HEK293T (cell line): ENCODE data around the gene CSNK1E.

Experiments used
- CTCF ChIA-PET: fragments of 350-600 bp; formaldehyde crosslinking; extraction: SDS; loops from one replicate; lab custom pipeline; 2021; ENCODE audit warnings: antibody characterized with exemption, inconsistent platforms; lab: Yijun Ruan, JAX
- POLR2A ChIA-PET: fragments of 350-600 bp; formaldehyde crosslinking; extraction: SDS; loops from one replicate; lab custom pipeline; 2020; ENCODE audit warnings: antibody characterized with exemption, inconsistent platforms; lab: Yijun Ruan, JAX
- DNase-seq: peaks from one replicate; pipeline ENCODE4 v3.0.0; 2012; ENCODE audit warnings: mixed read lengths; ENCODE audit errors: extremely low spot score
- ARNT ChIP-seq: fragments of 450-650 bp; IDR thresholded peaks from 2 replicates; pipeline ENCODE4 v1.6.1; 2017; ENCODE audit warnings: mild to moderate bottlenecking
- BHLHE40 ChIP-seq: fragments of 450-650 bp; IDR thresholded peaks from 2 replicates; pipeline ENCODE4 v1.6.1; 2016; ENCODE audit warnings: mild to moderate bottlenecking, moderate library complexity, borderline replicate concordance
- CTBP1 ChIP-seq: fragments of 450-650 bp; IDR thresholded peaks from 2 replicates; pipeline ENCODE4 v1.6.1; 2016; ENCODE audit warnings: borderline replicate concordance
- ELF4 ChIP-seq: fragments of 450-650 bp; IDR thresholded peaks from 2 replicates; pipeline ENCODE4 v1.6.1; 2017; ENCODE audit warnings: antibody characterized with exemption
- FOXA1 ChIP-seq: fragments of 450-650 bp; IDR thresholded peaks from 2 replicates; pipeline ENCODE4 v1.6.1; 2016; ENCODE audit warnings: mild to moderate bottlenecking
- FOXK2 ChIP-seq: fragments of 450-650 bp; IDR thresholded peaks from 2 replicates; pipeline ENCODE4 v1.6.1; 2016; ENCODE audit warnings: mild to moderate bottlenecking
- FOXM1 ChIP-seq: fragments of 450-650 bp; IDR thresholded peaks from 2 replicates; pipeline ENCODE4 v1.6.1; 2017; ENCODE audit warnings: mild to moderate bottlenecking, borderline replicate concordance
- HDGF ChIP-seq: fragments of 450-650 bp; IDR thresholded peaks from 2 replicates; pipeline ENCODE4 v1.6.1; 2017; ENCODE audit warnings: antibody characterized with exemption, borderline replicate concordance
- L3MBTL2 ChIP-seq: fragments of 450-650 bp; conservative IDR thresholded peaks from 2 replicates; pipeline ENCODE4 v1.6.1; 2016; ENCODE audit warnings: mild to moderate bottlenecking
- LEF1 ChIP-seq: fragments of 450-650 bp; IDR thresholded peaks from 2 replicates; pipeline ENCODE4 v1.6.1; 2017; ENCODE audit warnings: mild to moderate bottlenecking, borderline replicate concordance
- NFRKB ChIP-seq: fragments of 450-650 bp; IDR thresholded peaks from 2 replicates; pipeline ENCODE4 v1.6.1; 2016; ENCODE audit warnings: mild to moderate bottlenecking, moderate library complexity
- SP1 ChIP-seq: fragments of 450-650 bp; IDR thresholded peaks from 2 replicates; pipeline ENCODE4 v1.6.1; 2017
- SUZ12 ChIP-seq: fragments of 450-650 bp; IDR thresholded peaks from 2 replicates; pipeline ENCODE4 v1.6.1; 2016; ENCODE audit warnings: mild to moderate bottlenecking
- TARDBP ChIP-seq: fragments of 450-650 bp; IDR thresholded peaks from 2 replicates; pipeline ENCODE4 v1.6.1; 2016
- ZNF384 ChIP-seq: fragments of 450-650 bp; IDR thresholded peaks from 2 replicates; pipeline ENCODE4 v1.6.1; 2016
- TF ChIP-seq, protein P1 (sequence below): fragments of 450-650 bp; IDR thresholded peaks from 2 replicates; pipeline ENCODE4 v1.6.1; 2016

Gene CSNK1E

DNA sequence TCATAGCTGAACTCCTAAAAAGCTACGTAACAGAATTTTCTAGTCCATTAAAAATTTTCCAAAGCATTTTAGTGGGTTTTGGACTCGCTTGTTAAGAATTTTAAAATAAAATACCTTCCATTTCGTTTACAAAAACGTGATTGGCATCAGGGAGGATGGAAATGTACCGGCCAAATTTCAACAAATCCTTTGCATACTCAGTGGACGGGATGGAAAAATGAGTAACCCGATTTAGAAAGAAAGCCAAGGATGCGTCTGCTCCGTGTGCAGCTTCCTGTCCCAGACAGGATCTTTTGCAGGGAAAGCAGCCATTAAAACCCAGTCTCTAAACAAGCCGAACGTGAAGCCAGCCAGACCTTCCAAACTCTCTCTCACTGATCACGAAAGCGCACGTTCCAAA lies 60.1 kb downstream of the CSNK1E start:
- CTCF ChIA-PET: interaction anchor here (0.7 kb wide), 1 partner anchor 1500 kb away, joined by 3 read pairs; no protein-coding TSS in a partner anchor
- TF ChIP-seq FOXK2: no peak
- no peak for TF ChIP-seq FOXM1
- no peak for TF ChIP-seq BHLHE40
- TF ChIP-seq NFRKB: no peak
- no peak for TF ChIP-seq SP1
- no peak for TF ChIP-seq L3MBTL2
- no peak for TF ChIP-seq FOXA1
- no peak for TF ChIP-seq LEF1
- no peak for TF ChIP-seq ZNF384
- TF ChIP-seq HDGF: no peak
- no peak for TF ChIP-seq TARDBP
- no peak for TF ChIP-seq SUZ12
- TF ChIP-seq ELF4: no peak
- no peak for TF ChIP-seq ARNT
- TF ChIP-seq, protein P1, sequence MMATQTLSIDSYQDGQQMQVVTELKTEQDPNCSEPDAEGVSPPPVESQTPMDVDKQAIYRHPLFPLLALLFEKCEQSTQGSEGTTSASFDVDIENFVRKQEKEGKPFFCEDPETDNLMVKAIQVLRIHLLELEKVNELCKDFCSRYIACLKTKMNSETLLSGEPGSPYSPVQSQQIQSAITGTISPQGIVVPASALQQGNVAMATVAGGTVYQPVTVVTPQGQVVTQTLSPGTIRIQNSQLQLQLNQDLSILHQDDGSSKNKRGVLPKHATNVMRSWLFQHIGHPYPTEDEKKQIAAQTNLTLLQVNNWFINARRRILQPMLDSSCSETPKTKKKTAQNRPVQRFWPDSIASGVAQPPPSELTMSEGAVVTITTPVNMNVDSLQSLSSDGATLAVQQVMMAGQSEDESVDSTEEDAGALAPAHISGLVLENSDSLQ: no peak
- no peak for TF ChIP-seq CTBP1
- DNase-seq: no peak
- POLR2A ChIA-PET: no interaction called here

DNA sequence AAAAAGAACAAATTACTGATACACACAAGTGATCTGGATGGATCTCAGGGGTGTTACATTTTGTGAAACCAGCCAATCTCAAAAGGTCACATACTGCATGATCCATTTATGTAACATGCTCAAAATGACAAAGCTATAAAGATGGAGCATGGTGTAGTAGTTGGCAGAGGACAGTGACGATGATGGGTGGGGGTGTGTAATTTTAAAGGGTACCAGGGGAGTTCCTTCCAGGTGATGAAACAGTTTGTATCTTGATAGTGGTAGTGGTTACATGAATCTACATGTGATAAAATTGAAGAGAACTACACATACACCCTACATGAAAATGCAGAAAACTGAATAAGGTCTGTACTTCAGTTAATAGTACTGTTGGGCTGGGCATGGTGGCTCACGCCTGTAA lies 61.5 kb downstream of the CSNK1E start:
- ChIA-PET CTCF (no interaction called here), POLR2A (no interaction called here)
- TF ChIP-seq CTBP1 (no peak), L3MBTL2 (no peak), ZNF384 (no peak), BHLHE40 (no peak), FOXK2 (no peak), ELF4 (no peak), ARNT (no peak), HDGF (no peak), TARDBP (no peak), NFRKB (no peak), LEF1 (no peak), SP1 (no peak), SUZ12 (no peak), FOXA1 (no peak), FOXM1 (no peak)
- TF ChIP-seq, protein P1: no peak
- no peak for DNase-seq

DNA sequence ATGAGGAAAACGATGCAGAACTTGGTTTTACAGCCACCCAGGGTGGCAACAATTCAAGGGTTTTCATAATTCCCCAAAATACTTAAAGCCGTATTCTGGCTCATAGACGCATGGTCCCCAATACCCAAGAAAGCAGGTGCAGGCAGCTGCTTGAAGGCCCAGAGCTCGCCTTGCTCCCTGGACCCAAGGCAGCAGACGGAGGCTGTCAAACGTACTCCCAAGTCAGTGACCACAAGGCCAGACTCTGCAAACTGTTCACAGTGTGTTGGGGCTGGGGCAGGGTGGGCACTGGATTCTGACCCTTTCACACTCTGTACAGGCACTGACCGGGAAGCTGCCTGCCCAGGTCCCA lies 65.9 kb downstream of the CSNK1E start:
- DNase-seq: no peak
- ChIA-PET POLR2A (interaction anchor here (1.0 kb wide), 1 partner anchor 20 kb away, joined by 3 read pairs; no protein-coding TSS in a partner anchor), CTCF (interaction anchor here (0.6 to 1.2 kb wide), 2 partner anchors 9 to 10 kb away, joined by 3 to 4 read pairs; no protein-coding TSS in a partner anchor)
- TF ChIP-seq, protein P1: no peak
- TF ChIP-seq NFRKB (no peak), L3MBTL2 (no peak), ELF4 (no peak), FOXK2 (no peak), SUZ12 (no peak), SP1 (no peak), ARNT (no peak), ZNF384 (no peak), BHLHE40 (no peak), FOXA1 (no peak), CTBP1 (no peak), FOXM1 (no peak), TARDBP (no peak), HDGF (no peak), LEF1 (no peak)

DNA sequence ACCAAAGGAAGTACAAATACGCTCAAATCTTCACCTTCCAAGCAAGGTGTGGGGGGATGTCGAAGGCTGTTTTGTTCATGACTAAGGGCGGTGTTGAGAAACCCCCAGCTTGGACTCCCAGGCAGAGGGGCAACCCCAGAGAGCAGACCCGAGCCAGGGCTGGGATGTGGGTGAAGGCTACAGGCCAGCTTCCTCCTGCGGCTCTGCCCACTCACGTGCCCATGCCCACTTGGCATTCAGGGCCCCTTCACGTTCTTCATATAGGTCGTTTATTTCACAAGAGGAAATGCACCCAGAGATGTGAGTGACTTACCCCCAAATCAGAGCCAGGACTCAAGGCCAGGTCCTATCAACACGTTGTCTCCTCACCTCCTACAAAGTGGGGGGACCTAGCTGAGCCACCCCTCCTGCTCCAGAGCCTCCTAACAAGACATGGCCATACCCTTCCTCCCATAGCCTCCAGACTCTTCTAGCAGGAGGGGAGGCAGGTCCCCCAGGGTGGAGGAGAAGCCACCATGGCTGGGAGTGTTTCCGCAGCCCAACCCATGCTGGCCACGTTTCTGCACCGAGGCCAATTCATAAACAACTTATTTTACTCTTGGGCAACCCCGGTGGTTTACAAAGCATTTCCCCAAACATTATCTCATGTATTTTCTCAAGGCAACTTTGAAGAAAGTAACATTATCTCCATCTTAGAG lies 66.4 kb downstream of the CSNK1E start:
- TF ChIP-seq SP1: no peak
- TF ChIP-seq BHLHE40: no peak
- no peak for TF ChIP-seq ELF4
- TF ChIP-seq HDGF: no peak
- no peak for TF ChIP-seq NFRKB
- TF ChIP-seq ARNT: no peak
- no peak for TF ChIP-seq SUZ12
- no peak for TF ChIP-seq CTBP1
- TF ChIP-seq FOXK2: no peak
- no peak for TF ChIP-seq ZNF384
- TF ChIP-seq, protein P1: no peak
- ChIA-PET CTCF (interaction anchor here (1.2 kb wide), 1 partner anchor 10 kb away, joined by 3 read pairs; no protein-coding TSS in a partner anchor), POLR2A (no interaction called here)
- no peak for DNase-seq

DNA sequence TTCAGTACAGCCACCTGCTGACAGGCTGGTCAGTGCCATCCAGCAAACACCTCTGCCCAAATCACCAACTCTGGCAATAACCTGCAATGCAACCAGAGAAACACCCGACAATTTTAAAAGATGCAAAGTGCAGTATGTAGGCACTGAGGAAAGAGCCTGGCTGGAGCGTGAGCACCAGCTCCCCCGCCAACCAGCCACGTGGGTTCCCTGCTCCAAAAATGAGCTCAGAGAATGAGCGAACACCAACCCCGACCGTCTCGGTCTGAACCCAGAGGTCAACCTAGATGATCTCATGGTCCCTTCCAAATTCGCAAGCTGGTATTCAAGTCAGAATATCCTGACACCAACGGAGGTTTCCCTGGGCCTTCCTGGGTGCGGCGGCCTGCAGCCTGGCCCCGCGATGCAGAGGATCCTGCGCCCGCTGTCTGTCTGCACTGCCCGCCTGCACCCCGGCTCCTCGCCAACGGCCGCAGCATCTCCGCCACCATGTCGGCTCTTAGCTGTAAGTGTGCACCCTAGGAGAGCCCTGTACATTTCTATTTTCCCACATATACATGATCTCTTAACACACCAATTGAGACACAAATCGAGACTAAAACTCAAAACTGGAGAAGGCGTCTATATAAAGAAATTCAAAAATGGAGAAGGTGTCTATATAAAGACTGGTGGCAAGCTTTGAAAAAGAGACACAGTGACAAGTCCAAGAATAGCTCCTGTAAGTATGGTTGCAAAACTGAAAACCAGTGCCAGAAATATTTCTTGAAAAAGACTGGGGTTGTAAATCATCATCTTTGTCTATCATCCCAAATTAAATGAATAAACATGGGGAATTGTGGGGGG lies 67.2 kb downstream of the CSNK1E start:
- ChIA-PET POLR2A (no interaction called here), CTCF (interaction anchor here (1.2 kb wide), 1 partner anchor 11 kb away, joined by 3 read pairs; no protein-coding TSS in a partner anchor)
- TF ChIP-seq HDGF (no peak), ELF4 (no peak), L3MBTL2 (no peak), SUZ12 (no peak), LEF1 (no peak), ZNF384 (no peak), FOXM1 (no peak), FOXK2 (no peak), SP1 (no peak), TARDBP (no peak), ARNT (no peak), NFRKB (no peak), BHLHE40 (no peak)
- TF ChIP-seq, protein P1: no peak
- no peak for DNase-seq
